ENCODE data around the gene SLC10A7. TPM values are rescaled to one million over a fixed set of nuclear protein-coding genes. Genes with fewer than 3 reads are reported as not detected.

Gene SLC10A7
- total RNA-seq, 2 experiments from 2014 or later = 14.2 to 16.6 TPM

DNA sequence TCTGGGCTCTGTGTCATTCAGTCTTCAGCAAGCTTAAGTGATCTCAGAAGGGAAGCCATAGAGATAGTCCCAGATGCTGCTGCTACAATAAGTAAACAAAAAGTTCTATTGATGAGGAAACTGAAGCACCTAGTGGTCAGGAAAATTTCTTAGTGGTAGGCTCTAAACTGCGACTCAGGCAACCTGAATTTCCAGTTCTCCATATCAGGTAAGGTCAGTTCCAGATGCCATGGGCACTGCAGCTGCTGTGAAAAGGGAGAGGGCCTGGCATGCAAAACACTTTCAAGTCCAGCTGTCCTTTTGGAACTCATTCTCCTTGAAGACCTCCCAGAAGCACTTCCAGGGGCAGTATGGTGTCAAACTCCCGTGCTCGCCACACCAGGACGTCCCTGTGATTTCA is 261.2 kb downstream of the SLC10A7 start:
- CTCF ChIA-PET = interaction anchor here (0.9 to 1.3 kb wide), 2 partner anchors 10 to 17 kb away, joined by 3 to 4 read pairs; no protein-coding TSS in a partner anchor

DNA sequence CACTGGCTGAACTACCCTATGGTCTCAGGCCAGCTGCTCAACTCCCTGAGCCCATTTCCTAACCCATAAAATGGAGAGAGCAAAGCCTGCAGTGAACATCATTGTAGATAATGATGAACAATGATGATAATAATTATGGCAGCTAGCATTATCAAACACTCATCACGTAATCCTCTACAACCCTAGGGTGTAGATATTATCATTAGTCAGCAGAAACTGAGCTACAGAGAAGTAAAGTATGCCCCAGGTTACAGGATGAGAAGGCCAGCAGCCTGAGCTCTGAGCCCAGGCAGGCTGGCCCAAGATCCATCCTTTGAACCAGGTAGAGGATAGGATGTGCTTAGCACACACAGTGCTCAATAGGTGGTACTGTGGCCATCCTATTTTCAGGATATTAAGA is 264.2 kb downstream of the SLC10A7 start:
- H3K4me1 Mint-ChIP-seq (ENCODE audit: low read depth) = no peaks in the 10 kb centered on the region

More for the DNA sequence above, 261.2 kb downstream of the SLC10A7 start:
- no peak for DNase-seq
- Mint-ChIP-seq H3K27ac (no peak overlapping the region), H3K4me3 (no peak overlapping the region), H3K27me3 (ENCODE audit: low read depth) (no peaks in the 10 kb centered on the region), H3K4me1 (ENCODE audit: low read depth) (no peaks in the 10 kb centered on the region), H3K9me3 (ENCODE audit: insufficient read depth) (no peaks in the 10 kb centered on the region), H3K36me3 (ENCODE audit: low read depth) (peaks cover 4% of the 10 kb centered on the region)
- ATAC-seq = no peak
- POLR2A ChIA-PET = no interaction called here

DNA sequence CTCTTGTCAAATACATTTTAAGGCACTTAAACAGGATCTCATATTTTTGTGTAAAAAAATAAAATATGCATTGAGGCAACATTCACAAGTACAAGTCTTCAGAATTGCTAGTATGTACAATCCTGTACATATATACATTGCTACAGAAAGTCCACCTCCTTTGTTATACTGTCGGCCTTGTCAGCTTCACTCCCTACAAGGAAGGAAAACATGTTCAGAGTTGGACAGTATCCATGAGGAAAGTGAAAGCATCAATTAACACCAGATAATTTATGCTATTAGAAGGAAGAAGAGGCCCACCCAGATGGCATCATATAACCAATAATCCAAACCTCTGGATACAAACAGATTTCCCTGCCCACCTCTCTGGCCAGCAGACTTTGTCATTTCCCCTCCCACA is 265.4 kb downstream of the SLC10A7 start:
- no peak for DNase-seq
- POLR2A ChIA-PET = no interaction called here
- CTCF ChIA-PET = no interaction called here
- H3K9me3 Mint-ChIP-seq (ENCODE audit: insufficient read depth) = no peaks in the 10 kb centered on the region
- no peak for ATAC-seq
- H3K27ac Mint-ChIP-seq = no peak overlapping the region
- no peaks in the 10 kb centered on the region for H3K4me1 Mint-ChIP-seq (ENCODE audit: low read depth)
- H3K36me3 Mint-ChIP-seq (ENCODE audit: low read depth) = peaks cover 7% of the 10 kb centered on the region
- no peaks in the 10 kb centered on the region for H3K27me3 Mint-ChIP-seq (ENCODE audit: low read depth)
- H3K4me3 Mint-ChIP-seq = no peak overlapping the region

More for the DNA sequence above, 264.2 kb downstream of the SLC10A7 start:
- no peak overlapping the region for H3K4me3 Mint-ChIP-seq
- H3K9me3 Mint-ChIP-seq (ENCODE audit: insufficient read depth) = no peaks in the 10 kb centered on the region
- POLR2A ChIA-PET = no interaction called here
- H3K27ac Mint-ChIP-seq = no peak overlapping the region
- CTCF ChIA-PET = no interaction called here
- no peak for ATAC-seq
- no peaks in the 10 kb centered on the region for H3K27me3 Mint-ChIP-seq (ENCODE audit: low read depth)
- peaks cover 7% of the 10 kb centered on the region for H3K36me3 Mint-ChIP-seq (ENCODE audit: low read depth)
- no peak for DNase-seq

DNA sequence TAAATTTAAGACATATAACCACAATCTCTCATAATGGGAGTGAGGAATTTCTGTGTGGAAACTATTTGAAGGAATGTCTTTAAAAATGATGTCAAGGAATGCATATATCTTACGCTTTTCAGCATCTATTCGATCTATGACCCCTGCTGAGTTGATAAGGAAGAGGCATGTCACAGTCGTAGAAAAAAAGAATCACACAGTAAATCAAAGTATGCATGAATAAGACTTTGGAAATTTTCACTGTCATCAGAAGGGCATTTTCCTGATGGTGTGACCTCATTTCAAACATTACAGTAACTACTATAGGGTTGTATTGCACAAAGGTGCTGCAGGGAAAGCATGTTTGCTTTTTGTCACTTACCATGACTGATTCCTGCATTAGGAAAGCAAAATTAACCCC is 265.9 kb downstream of the SLC10A7 start:
- H3K9me3 Mint-ChIP-seq (ENCODE audit: insufficient read depth) = no peaks in the 10 kb centered on the region
- ATAC-seq = no peak
- CTCF ChIA-PET = no interaction called here
- no peak for DNase-seq
- no peaks in the 10 kb centered on the region for H3K27me3 Mint-ChIP-seq (ENCODE audit: low read depth)
- no peaks in the 10 kb centered on the region for H3K4me1 Mint-ChIP-seq (ENCODE audit: low read depth)
- H3K4me3 Mint-ChIP-seq = no peak overlapping the region
- POLR2A ChIA-PET = no interaction called here
- H3K36me3 Mint-ChIP-seq (ENCODE audit: low read depth) = peaks cover 7% of the 10 kb centered on the region
- no peak overlapping the region for H3K27ac Mint-ChIP-seq

DNA sequence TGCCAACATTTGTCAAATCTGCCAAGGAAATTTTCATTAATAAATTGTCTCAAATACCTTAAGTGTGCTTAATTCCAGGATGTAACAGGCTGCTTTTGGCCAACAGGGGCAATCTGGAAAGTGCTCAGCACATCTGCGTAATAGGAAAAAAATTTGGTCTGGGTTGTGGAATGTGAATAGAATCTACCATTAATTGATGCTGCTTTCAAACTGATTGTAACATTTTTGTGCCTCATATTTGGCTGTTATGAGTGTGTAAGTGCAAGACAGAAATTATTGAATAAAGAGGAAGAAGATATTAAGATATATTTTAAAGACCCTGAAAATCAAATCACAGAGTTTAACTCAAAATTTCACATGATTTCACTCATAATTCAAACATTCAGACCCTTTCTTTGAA is 266.3 kb downstream of the SLC10A7 start:
- no peak overlapping the region for H3K4me3 Mint-ChIP-seq
- CTCF ChIA-PET = no interaction called here
- H3K9me3 Mint-ChIP-seq (ENCODE audit: insufficient read depth) = no peaks in the 10 kb centered on the region
- POLR2A ChIA-PET = no interaction called here
- no peaks in the 10 kb centered on the region for H3K27me3 Mint-ChIP-seq (ENCODE audit: low read depth)
- DNase-seq (no peak), ATAC-seq (no peak)
- no peak overlapping the region for H3K27ac Mint-ChIP-seq
- peaks cover 7% of the 10 kb centered on the region for H3K36me3 Mint-ChIP-seq (ENCODE audit: low read depth)
- H3K4me1 Mint-ChIP-seq (ENCODE audit: low read depth) = no peaks in the 10 kb centered on the region

DNA sequence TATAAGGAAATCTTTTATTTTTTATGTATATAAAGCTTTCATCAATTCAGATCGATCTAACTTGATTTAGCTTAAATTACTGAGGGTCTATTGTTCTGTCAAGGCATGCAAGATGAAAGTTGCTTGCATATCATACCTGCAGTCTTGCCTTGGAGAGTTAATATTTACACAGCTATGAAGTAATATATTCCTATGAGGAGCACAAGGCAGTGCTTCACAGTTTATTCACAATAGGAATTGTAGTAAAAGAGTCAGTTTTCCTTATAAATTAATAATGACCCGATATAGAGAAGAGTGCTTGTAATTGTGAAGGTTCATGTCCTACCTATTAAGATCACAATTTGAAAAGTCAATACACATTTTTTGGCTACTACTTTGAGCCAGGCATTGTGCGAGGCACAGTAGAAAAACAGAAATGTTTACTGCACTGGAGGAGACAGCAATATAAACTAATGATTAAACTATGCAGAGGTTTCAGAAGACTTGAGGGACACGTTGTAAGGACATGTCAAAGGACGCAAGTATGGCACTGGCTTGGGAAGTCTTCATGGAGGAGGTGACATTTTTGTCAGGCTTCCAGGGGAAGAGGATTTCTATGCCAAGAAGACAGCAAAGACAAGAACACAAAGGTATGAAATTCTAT is 268.6 kb downstream of the SLC10A7 start:
- H3K9me3 Mint-ChIP-seq (ENCODE audit: insufficient read depth) = no peaks in the 10 kb centered on the region
- ATAC-seq (no peak), DNase-seq (no peak)
- CTCF ChIA-PET = interaction anchor here (0.9 kb wide), 1 partner anchor 9 kb away, joined by 3 read pairs; no protein-coding TSS in a partner anchor
- no peak overlapping the region for H3K27ac Mint-ChIP-seq
- H3K36me3 Mint-ChIP-seq (ENCODE audit: low read depth) = peaks cover 4% of the 10 kb centered on the region
- POLR2A ChIA-PET = no interaction called here
- H3K27me3 Mint-ChIP-seq (ENCODE audit: low read depth) = no peaks in the 10 kb centered on the region
- no peaks in the 10 kb centered on the region for H3K4me1 Mint-ChIP-seq (ENCODE audit: low read depth)
- no peak overlapping the region for H3K4me3 Mint-ChIP-seq

DNA sequence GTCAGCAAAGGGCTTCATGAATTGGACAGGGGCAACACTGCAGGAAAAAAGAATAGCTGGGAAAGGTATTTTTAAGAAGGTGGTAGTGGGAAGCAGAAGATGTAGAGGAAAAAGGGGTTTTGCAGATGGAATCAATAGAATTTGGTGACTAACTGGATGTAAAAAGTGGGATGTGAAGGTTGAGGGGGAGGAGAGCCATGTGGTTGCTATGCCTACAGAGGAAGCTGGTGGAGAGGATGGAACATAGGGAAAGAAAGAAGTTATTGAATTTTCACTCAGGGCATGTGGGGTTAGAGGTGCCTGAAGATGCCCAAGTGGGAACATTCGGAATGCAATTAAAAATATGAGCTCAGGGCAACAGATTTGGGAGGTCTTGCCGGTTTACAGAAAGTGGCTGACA is 274.4 kb downstream of the SLC10A7 start:
- Mint-ChIP-seq H3K36me3 (ENCODE audit: low read depth) (no peaks in the 10 kb centered on the region), H3K27ac (no peak overlapping the region), H3K4me3 (no peak overlapping the region), H3K4me1 (ENCODE audit: low read depth) (peaks cover 5% of the 10 kb centered on the region), H3K9me3 (ENCODE audit: insufficient read depth) (no peaks in the 10 kb centered on the region), H3K27me3 (ENCODE audit: low read depth) (no peaks in the 10 kb centered on the region)
- ChIA-PET POLR2A (no interaction called here), CTCF (no interaction called here)
- ATAC-seq = no peak
- no peak for DNase-seq

DNA sequence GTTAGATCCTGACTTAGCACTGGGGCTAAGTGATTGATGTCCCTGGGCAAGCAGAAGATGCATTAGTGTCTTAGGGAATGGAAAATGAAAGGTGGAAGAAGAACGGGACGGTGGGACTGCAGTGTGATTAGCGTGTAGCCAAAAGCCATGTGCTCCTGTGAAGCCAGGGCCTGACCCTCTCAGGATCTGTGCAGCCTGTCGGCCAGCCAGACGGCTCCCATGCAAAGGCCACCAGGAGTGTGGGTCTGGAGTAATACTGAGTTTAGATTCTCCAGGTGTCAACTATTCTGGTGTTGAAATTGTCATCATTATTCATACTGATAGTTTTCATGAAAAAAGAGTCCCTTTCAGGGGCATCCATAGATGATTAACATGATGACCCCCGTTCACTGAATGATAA is 275.4 kb downstream of the SLC10A7 start:
- no peak overlapping the region for H3K27ac Mint-ChIP-seq
- no peak for ATAC-seq
- no peak for DNase-seq
- CTCF ChIA-PET = no interaction called here
- no peak overlapping the region for H3K4me3 Mint-ChIP-seq
- POLR2A ChIA-PET = no interaction called here
- H3K27me3 Mint-ChIP-seq (ENCODE audit: low read depth) = no peaks in the 10 kb centered on the region
- no peaks in the 10 kb centered on the region for H3K36me3 Mint-ChIP-seq (ENCODE audit: low read depth)
- H3K9me3 Mint-ChIP-seq (ENCODE audit: insufficient read depth) = no peaks in the 10 kb centered on the region
- H3K4me1 Mint-ChIP-seq (ENCODE audit: low read depth) = peaks cover 7% of the 10 kb centered on the region

DNA sequence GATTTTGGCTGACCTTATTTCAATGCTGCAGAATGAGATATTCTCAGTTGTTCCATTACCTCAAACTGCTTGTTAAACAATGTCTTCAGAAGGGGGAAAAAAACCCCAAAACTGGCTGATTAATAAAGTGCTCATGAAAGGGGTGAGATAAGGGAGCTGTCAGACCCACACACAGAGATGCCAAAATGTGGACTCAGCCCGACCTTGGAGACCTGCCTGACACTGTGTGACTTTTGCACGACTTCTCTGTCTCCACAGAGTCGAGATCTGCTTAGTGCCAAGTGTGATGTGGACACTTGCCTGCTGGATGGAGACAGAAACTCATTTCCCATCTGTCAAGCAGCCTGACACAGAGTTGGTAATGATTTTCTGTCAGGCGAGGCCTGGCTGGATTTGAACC is 275.9 kb downstream of the SLC10A7 start:
- Mint-ChIP-seq H3K27me3 (ENCODE audit: low read depth) (no peaks in the 10 kb centered on the region), H3K27ac (no peak overlapping the region), H3K36me3 (ENCODE audit: low read depth) (no peaks in the 10 kb centered on the region), H3K4me3 (no peak overlapping the region), H3K4me1 (ENCODE audit: low read depth) (peaks cover 7% of the 10 kb centered on the region), H3K9me3 (ENCODE audit: insufficient read depth) (no peaks in the 10 kb centered on the region)
- ATAC-seq (no peak), DNase-seq (no peak)
- ChIA-PET CTCF (no interaction called here), POLR2A (no interaction called here)

DNA sequence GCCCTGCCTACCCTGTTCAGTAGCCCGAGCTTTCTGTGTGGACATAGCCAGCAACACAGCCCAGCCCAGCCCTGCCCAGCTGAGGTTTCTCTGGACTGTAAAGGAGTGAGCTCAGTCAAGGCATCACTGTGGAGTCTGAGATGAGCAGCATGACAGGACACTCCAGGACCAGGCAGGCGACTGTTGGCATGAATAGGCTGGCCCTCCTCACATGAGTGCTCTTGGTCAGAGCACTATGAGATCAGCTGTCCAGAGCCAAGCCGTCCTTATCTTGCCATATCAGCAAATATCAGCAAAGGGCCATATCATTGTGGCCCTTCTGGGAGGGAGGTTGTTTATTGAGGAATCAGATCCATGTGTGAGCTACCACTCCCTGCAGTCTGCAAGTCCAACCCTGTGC is 276.5 kb downstream of the SLC10A7 start:
- ChIA-PET CTCF (interaction anchor here (1.6 kb wide), 1 partner anchor 130 kb away, joined by 3 read pairs; no protein-coding TSS in a partner anchor), POLR2A (no interaction called here)
- Mint-ChIP-seq H3K27me3 (ENCODE audit: low read depth) (no peaks in the 10 kb centered on the region), H3K9me3 (ENCODE audit: insufficient read depth) (no peaks in the 10 kb centered on the region), H3K27ac (no peak overlapping the region), H3K4me3 (no peak overlapping the region), H3K4me1 (ENCODE audit: low read depth) (peaks cover 7% of the 10 kb centered on the region), H3K36me3 (ENCODE audit: low read depth) (no peaks in the 10 kb centered on the region)
- ATAC-seq (no peak), DNase-seq (no peak)

DNA sequence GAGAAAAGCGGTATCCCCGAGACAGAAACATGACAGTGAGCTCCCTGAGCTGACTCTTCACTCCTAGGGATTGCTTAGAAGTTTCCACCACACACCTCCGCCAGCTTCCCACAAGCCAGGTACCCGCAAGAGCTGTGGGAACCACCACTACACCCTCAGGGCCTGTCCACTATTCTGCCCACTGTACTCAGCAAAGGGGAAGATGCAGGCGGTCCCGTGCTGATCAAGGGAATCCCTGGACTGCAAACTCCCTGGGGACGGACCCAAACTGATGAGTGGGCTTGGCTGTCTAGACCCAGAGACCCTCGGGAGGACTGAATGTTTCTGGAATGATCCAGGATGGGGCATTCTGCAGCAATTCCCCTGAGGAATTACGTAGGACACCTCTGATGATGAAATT is 277.2 kb downstream of the SLC10A7 start:
- no peak for ATAC-seq
- H3K9me3 Mint-ChIP-seq (ENCODE audit: insufficient read depth) = no peaks in the 10 kb centered on the region
- ChIA-PET CTCF (interaction anchor here (1.6 kb wide), 1 partner anchor 131 kb away, joined by 3 read pairs; no protein-coding TSS in a partner anchor), POLR2A (no interaction called here)
- H3K27me3 Mint-ChIP-seq (ENCODE audit: low read depth) = no peaks in the 10 kb centered on the region
- no peak overlapping the region for H3K27ac Mint-ChIP-seq
- peaks cover 7% of the 10 kb centered on the region for H3K4me1 Mint-ChIP-seq (ENCODE audit: low read depth)
- H3K4me3 Mint-ChIP-seq = no peak overlapping the region
- DNase-seq = no peak
- H3K36me3 Mint-ChIP-seq (ENCODE audit: low read depth) = no peaks in the 10 kb centered on the region

DNA sequence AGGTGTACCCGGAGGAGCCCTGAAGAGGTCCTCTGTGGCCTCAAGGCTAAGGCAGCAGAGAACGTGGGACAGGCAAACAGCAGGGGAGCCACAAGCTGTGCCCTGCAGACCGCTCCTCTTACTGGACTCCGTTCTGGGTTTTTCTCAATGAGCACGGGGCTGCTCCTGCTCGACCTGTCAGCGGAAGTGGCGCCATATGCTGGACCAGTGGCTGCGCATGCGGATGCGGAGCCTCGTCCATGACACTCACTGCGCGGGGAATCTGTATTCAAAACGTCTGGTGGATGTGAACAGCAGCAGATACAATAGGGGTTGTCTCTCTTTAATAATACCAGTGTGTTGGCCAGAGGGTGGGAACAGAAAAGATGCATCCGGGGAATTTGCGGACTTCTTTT is 277.9 kb downstream of the SLC10A7 start:
- no peak overlapping the region for H3K27ac Mint-ChIP-seq
- DNase-seq = no peak
- peaks cover 7% of the 10 kb centered on the region for H3K4me1 Mint-ChIP-seq (ENCODE audit: low read depth)
- no peaks in the 10 kb centered on the region for H3K27me3 Mint-ChIP-seq (ENCODE audit: low read depth)
- POLR2A ChIA-PET = no interaction called here
- CTCF ChIA-PET = interaction anchor here (0.6 to 1.6 kb wide), 4 partner anchors 9 to 853 kb away, joined by 3 to 5 read pairs (median 3); no protein-coding TSS in a partner anchor
- no peak overlapping the region for H3K4me3 Mint-ChIP-seq
- H3K36me3 Mint-ChIP-seq (ENCODE audit: low read depth) = no peaks in the 10 kb centered on the region
- no peaks in the 10 kb centered on the region for H3K9me3 Mint-ChIP-seq (ENCODE audit: insufficient read depth)
- no peak for ATAC-seq

Measured in activated CD8-positive, alpha-beta T cell treated with anti-CD3 and anti-CD28 coated beads, Interleukin-2, amount 10 ng/mL, durations not matched to agents 7 days and 5 days (primary cell).